NCI-H2171 treated with DMSO at 0.1 percent for 48 hours (cell line): ENCODE data around the gene BCDIN3D.

Experiments
- DNase-seq: peaks from one replicate; lab custom pipeline; 2025; lab: John Stamatoyannopoulos, UW

BCDIN3D gene

GRCh38 chr12:49819786-49820185 is 23.1 kb downstream of the BCDIN3D start:
- no peak for DNase-seq

GRCh38 chr12:49818241-49818895 is 24.5 kb downstream of the BCDIN3D start:
- DNase-seq = no peak

GRCh38 chr12:49813131-49813530 is 29.8 kb downstream of the BCDIN3D start:
- DNase-seq = no peak

- DNase-seq = no peak
These were observed 30.9 kb downstream of the BCDIN3D start for GRCh38 chr12:49811961-49812401.

DNA sequence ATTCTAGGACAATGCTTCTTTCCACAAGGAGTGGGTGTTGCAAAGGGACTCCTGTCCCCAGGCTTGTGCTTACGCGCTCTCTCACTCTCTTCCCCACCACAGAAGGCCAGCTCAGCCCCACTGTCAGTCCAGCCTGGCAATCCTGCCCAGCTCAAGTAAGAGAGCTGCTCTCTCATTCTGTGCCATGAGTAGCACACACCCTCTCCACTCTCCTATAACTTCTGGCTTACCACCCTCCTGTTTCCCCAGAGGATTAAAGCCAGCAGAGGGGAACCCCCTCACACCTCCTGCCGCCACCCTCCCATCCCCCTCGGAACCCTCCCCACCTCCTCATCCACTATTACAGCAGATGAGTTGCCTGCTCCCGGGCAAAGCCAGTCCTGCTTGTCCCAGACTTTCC is 31.8 kb downstream of the BCDIN3D start:
- peak; percentile 8 for DNase-seq

- no peak for DNase-seq
These were observed 33.0 kb downstream of the BCDIN3D start for GRCh38 chr12:49809906-49810389.

DNA sequence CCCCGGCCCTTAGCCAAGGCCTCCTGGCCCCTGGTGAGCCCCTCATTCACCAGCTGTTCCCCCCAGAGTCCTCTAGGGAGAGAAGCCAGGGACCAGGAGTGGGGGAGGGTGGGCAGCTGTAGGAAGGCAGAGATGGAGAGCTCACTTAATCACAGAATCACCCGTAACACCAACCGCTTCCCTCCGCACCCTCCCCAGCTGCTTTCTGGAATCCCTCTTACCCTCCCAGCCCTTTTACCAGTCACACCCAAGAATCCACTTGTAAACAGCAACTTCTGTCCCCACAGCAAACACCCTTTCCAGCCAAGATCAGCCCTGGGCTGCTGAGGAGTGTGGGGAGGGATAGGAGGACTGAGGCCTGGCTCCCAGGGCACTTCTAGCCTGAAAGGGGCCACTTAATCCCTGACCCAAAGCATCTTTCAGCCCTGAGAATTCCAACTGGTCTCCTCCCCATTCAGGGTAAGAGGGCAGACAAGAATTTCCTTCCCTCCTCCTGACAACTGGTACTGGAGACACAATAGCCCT is 33.5 kb downstream of the BCDIN3D start:
- DNase-seq = peak; percentile 67

GRCh38 chr12:49808686-49809380 is 34.1 kb downstream of the BCDIN3D start:
- DNase-seq = no peak

- DNase-seq = no peak
These were observed 34.8 kb downstream of the BCDIN3D start for GRCh38 chr12:49807991-49808580.

GRCh38 chr12:49806877-49807276 is 36.0 kb downstream of the BCDIN3D start:
- DNase-seq = no peak

- DNase-seq = no peak
These were observed 36.5 kb downstream of the BCDIN3D start for GRCh38 chr12:49806321-49806813.

- DNase-seq = no peak
These were observed 37.5 kb downstream of the BCDIN3D start for GRCh38 chr12:49805409-49805808.

- DNase-seq = no peak
These were observed 38.1 kb downstream of the BCDIN3D start for GRCh38 chr12:49804821-49805220.

GRCh38 chr12:49803693-49804450 is 39.0 kb downstream of the BCDIN3D start:
- no peak for DNase-seq

GRCh38 chr12:49801141-49802063 is 41.5 kb downstream of the BCDIN3D start:
- DNase-seq = no peak

- no peak for DNase-seq
These were observed 42.3 kb downstream of the BCDIN3D start for GRCh38 chr12:49800421-49801140.

DNA sequence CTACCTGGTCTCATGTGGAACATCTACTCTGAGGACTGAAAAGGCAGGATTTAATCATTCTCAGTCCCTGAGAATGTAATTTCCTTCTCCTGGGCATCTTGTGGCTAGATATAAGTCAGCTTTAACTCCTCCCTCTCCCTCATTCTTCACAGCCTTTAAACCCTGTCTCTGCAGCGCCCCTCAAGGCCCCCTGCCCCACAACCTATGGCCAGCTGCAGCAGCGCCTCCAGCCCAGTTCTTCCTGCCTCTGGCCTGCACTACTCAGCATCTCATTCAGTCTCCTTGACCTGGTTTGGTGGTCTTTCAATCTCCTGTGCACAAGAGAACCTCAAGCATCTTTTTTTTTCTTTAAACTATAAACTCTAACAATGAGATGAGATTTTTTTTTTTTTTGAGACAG is 44.0 kb downstream of the BCDIN3D start:
- DNase-seq = no peak

DNA sequence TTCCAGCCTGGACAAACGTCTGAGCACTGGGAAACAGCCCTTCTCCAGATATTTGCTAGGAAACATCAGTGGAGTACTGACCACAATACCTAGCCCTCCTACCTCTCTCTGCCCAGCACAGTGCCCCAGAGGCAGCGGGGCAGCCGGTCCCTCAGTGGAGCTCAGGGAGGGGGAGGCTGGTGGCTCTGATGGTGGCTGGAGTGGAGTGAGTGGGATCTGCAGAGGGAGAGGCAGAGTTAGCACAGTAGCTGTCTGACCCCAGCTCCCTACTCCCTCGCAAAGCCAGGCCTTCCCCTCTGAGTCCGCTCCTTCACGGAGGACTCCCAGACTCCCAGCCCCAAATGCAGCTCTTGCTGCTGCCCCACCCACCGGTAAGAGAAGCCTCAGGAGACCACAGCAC is 44.7 kb downstream of the BCDIN3D start:
- DNase-seq = no peak

GRCh38 chr12:49797449-49797776 is 45.5 kb downstream of the BCDIN3D start:
- no peak for DNase-seq
